SK-N-MC (cell line): ENCODE data around the gene SMYD3.

Experiments
- EZH2 ChIP-seq: fragments of 200-600 bp; sonication (generic); IDR thresholded peaks from one replicate; pipeline ENCODE4 v1.6.1; 2017; ENCODE audit warnings: antibody characterized with exemption
- FOXP2 ChIP-seq: optimal IDR thresholded peaks from 2 replicates; pipeline ENCODE3; 2011; ENCODE audit warnings: mild to moderate bottlenecking, moderate library complexity; ENCODE audit not compliant: insufficient read depth; ENCODE audit errors: extremely low read length, control extremely low read depth
- POLR2AphosphoS5 ChIP-seq: IDR thresholded peaks from 2 replicates; pipeline ENCODE4 v1.6.1; 2012; ENCODE audit warnings: mild to moderate bottlenecking, low read depth, low read length, borderline replicate concordance

GRCh38 chr1:246292571-246292970 is 214.5 kb downstream of the SMYD3 start:
- no peak for TF ChIP-seq EZH2
- TF ChIP-seq POLR2AphosphoS5: no peak
- TF ChIP-seq FOXP2: no peak
